ENCODE data around the gene PDE1A.

Gene PDE1A

DNA sequence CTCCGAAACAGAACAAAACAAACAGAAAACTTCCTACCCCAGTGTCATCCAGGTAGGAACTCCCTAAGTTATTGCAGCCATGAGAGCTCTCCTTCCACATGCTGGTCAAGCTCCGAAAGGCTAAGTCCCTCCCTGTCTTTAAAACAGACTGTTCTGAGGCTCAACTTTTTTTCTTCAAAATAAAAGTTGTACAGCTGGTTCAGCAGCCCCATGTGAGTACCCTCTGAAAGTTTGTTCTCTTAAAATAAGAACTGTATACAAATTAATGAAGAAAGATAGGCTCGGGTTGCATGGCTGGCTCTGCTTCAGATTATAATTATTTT lies at the start of gene PDE1A:
TSS of gene PDE1A (minus strand) at position 119 of the 323 bp plus-strand sequence.
- Histone ChIP-seq H3K9me3 (no peaks in the 10 kb centered on the region), H3K36me3 (no peaks in the 10 kb centered on the region), H3K27ac (peak within 1 kb of the TSS; percentile 67 to 79), H3K4me1 (peaks cover 0 to 26% (median 3%) of the 10 kb centered on the region in 4 donors), H3K27me3 (no peaks in the 10 kb centered on the region), H3K4me3 (peak within 1 kb of the TSS; percentile 52 to 68)
- DNase-seq: no peak
- TF ChIP-seq, protein P1, sequence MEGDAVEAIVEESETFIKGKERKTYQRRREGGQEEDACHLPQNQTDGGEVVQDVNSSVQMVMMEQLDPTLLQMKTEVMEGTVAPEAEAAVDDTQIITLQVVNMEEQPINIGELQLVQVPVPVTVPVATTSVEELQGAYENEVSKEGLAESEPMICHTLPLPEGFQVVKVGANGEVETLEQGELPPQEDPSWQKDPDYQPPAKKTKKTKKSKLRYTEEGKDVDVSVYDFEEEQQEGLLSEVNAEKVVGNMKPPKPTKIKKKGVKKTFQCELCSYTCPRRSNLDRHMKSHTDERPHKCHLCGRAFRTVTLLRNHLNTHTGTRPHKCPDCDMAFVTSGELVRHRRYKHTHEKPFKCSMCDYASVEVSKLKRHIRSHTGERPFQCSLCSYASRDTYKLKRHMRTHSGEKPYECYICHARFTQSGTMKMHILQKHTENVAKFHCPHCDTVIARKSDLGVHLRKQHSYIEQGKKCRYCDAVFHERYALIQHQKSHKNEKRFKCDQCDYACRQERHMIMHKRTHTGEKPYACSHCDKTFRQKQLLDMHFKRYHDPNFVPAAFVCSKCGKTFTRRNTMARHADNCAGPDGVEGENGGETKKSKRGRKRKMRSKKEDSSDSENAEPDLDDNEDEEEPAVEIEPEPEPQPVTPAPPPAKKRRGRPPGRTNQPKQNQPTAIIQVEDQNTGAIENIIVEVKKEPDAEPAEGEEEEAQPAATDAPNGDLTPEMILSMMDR (IDR thresholded peaks at IDR 0.05): no peak
- intact Hi-C loops (cut with DNase I; ENCODE audit: low total_unique reads): loop anchor here (10.0 kb wide), 1 partner anchor 52 kb away; no protein-coding TSS in a partner anchor

DNA sequence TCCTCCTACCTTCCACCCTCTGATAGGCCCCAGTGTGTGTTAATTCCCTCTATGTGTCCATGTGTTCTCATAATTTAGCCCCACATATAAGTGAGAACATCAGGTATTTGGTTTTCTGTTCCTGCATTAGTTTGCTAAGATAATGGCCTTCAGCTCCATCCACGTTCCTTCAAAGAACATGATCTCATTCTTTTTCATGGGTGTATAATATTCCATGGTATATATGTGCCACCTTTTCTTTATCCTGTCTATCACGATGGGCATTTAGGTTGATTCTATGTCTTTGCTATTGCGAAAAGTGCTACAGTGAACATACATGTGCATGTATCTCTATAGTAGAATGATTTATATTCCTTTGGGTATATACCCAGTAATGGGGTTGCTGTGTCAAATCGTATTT lies 46.8 kb upstream of the PDE1A start:
- Histone ChIP-seq H3K9me3 (peaks cover 0 to 8% (median 0%) of the 10 kb centered on the region in 3 donors), H3K27ac (no peak overlapping the region), H3K4me1 (no peaks in the 10 kb centered on the region), H3K27me3 (no peaks in the 10 kb centered on the region), H3K36me3 (no peaks in the 10 kb centered on the region), H3K4me3 (no peak overlapping the region)
- TF ChIP-seq, protein P1 (IDR thresholded peaks at IDR 0.05): no peak
- intact Hi-C loops (cut with DNase I; ENCODE audit: low total_unique reads): no loop called here
- DNase-seq: no peak

DNA sequence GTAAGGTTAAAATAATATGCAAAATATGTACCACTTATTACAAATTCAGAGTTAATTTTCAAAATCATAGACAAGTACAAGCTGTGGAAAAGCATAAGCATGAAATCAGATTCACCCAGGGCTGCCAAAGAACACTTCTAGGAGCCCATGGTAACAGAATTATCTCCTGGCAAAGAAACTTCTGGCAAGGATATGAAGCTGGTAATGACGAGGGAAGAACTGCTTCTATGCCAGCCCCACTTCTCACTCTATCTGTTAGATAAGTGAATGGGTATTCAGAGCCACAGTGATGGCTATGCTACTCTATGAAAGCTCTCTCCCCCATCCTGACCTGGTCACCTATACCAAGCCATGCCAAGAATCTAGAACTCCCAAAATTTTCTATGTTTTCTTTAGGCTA lies 36.9 kb upstream of the PDE1A start:
- intact Hi-C loops (cut with DNase I; ENCODE audit: low total_unique reads): no loop called here
- TF ChIP-seq, protein P1 (IDR thresholded peaks at IDR 0.05): no peak
- H3K9me3 ChIP-seq: no peaks in the 10 kb centered on the region
- no peak for DNase-seq
- H3K4me3 ChIP-seq: no peak overlapping the region
- peaks cover 0 to 9% (median 0%) of the 10 kb centered on the region in 4 donors for H3K4me1 ChIP-seq
- no peaks in the 10 kb centered on the region for H3K36me3 ChIP-seq
- H3K27ac ChIP-seq: no peak overlapping the region
- H3K27me3 ChIP-seq: no peaks in the 10 kb centered on the region

DNA sequence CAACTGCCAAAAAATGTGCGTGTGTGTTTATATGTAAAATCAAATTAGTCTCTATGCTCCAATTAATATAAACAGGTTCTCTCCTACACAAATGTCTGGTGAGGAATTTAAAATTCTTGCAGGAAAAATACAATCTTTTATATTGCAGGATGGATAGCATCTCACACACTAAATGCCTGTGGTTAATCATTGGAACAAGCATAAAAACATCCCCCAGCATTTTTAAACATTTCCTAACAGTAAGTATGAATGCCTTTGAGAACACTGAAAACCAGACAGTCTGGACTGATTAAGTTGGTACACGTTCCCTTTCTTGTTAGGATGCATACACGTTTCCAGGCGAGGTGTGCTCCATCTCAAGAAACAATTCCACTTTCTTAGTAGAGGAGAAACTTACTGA lies 29.9 kb upstream of the PDE1A start:
- TF ChIP-seq, protein P1 (IDR thresholded peaks at IDR 0.05): no peak
- intact Hi-C loops (cut with DNase I; ENCODE audit: low total_unique reads): no loop called here
- no peaks in the 10 kb centered on the region for H3K4me1 ChIP-seq
- no peaks in the 10 kb centered on the region for H3K27me3 ChIP-seq
- no peaks in the 10 kb centered on the region for H3K36me3 ChIP-seq
- no peak for DNase-seq
- no peak overlapping the region for H3K27ac ChIP-seq
- H3K4me3 ChIP-seq: no peak overlapping the region
- H3K9me3 ChIP-seq: no peaks in the 10 kb centered on the region

DNA sequence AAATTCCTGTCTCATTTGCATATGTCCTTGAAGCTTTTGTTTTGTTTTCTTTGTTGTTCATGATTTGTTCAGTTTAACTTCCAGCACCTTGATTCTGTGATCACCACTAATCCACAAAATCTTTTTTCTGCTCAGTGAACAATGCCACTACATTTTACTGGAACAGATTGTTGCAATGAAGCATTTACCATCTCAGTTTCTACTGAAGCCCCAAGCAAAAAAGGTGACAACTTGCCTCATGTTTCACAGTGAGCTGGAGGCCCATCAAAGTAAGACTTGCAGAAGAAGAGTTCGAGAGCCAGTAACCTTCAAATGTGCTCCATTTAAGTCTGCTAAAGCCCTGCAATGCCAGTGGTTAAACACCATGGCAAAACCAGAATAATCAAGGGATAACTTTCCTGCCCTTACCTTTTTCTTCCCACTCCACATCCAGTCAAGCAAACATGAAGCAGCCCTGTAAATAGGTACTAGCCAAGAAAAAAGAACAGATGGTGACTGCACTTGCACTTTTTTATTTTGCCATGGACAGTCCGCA lies 25.7 kb upstream of the PDE1A start:
- no peak for DNase-seq
- TF ChIP-seq, protein P1 (IDR thresholded peaks at IDR 0.05): no peak
- no peak overlapping the region for H3K27ac ChIP-seq
- H3K4me1 ChIP-seq: peaks cover 0 to 27% (median 4%) of the 10 kb centered on the region in 4 donors
- H3K27me3 ChIP-seq: no peaks in the 10 kb centered on the region
- no peaks in the 10 kb centered on the region for H3K9me3 ChIP-seq
- no peak overlapping the region for H3K4me3 ChIP-seq
- no peaks in the 10 kb centered on the region for H3K36me3 ChIP-seq
- intact Hi-C loops (cut with DNase I; ENCODE audit: low total_unique reads): no loop called here

DNA sequence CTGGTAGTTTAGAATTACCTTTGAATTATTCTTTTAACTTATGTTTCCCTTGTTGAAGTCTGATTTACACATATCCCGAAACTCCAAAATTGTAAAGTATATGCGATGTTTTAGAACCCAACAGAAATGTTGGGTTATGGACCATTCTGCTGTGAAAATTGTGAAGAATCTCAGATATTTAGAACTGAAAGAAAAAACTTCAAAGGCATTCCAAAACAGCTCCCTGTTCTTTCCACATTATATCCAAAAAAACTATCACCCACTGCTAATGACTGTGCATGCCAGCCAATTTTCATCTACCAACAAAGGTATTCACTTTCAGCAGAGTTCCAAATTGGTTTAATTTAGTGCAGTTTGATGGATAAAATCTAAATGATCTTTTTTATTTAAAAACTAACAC lies 21.5 kb upstream of the PDE1A start:
- TF ChIP-seq, protein P1 (IDR thresholded peaks at IDR 0.05): no peak
- no peak overlapping the region for H3K4me3 ChIP-seq
- intact Hi-C loops (cut with DNase I; ENCODE audit: low total_unique reads): no loop called here
- DNase-seq: no peak
- no peaks in the 10 kb centered on the region for H3K27me3 ChIP-seq
- H3K9me3 ChIP-seq: no peaks in the 10 kb centered on the region
- peaks cover 0 to 61% (median 21%) of the 10 kb centered on the region in 4 donors for H3K4me1 ChIP-seq
- H3K36me3 ChIP-seq: no peaks in the 10 kb centered on the region
- peak overlapping the region in 1 of 2 donors; percentile 54 for H3K27ac ChIP-seq
